DMS 273 treated with DMSO at 0.1 percent for 48 hours (cell line): ENCODE measurements around the gene NABP2.
"Not testable (repeated sequence)": the region's sequence is repeated elsewhere in the genome, so short reads cannot be mapped to it uniquely, and the experiment has no call there.

ENCODE experiments used
- DNase-seq: peaks from one replicate; lab custom pipeline; 2025; lab: John Stamatoyannopoulos, UW

NABP2 gene

GRCh38 chr12:56247923-56248322 is 23.8 kb downstream of the NABP2 start:
- DNase-seq: no peak

GRCh38 chr12:56248711-56249110 is 24.6 kb downstream of the NABP2 start:
- DNase-seq: no peak

DNA sequence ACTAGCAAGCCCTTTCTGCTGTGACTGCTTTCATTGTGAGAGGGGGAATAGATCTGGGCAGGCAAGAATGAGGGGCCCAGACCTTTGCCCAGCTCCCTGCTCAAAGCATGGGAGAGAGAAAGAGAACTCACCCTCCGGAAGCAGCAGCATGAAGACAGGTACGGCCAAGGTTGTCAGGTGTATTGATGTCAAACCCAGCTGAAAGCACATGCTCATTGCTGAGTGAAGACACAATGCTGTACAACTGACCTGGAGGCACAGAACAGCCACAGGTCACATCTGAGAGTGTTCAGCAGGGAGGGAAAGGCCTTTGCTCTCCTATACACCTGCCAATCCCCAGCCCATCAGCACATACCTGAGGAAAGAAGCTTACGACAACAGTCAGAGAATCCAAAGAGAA is 28.5 kb downstream of the NABP2 start:
- no peak for DNase-seq

- no peak for DNase-seq
Observed at GRCh38 chr12:56253091-56253490, 28.9 kb downstream of the NABP2 start.

- DNase-seq: no peak
Observed at GRCh38 chr12:56255671-56256070, 31.5 kb downstream of the NABP2 start.

- DNase-seq: no peak
Observed at GRCh38 chr12:56256326-56256960, 32.3 kb downstream of the NABP2 start.

DNA sequence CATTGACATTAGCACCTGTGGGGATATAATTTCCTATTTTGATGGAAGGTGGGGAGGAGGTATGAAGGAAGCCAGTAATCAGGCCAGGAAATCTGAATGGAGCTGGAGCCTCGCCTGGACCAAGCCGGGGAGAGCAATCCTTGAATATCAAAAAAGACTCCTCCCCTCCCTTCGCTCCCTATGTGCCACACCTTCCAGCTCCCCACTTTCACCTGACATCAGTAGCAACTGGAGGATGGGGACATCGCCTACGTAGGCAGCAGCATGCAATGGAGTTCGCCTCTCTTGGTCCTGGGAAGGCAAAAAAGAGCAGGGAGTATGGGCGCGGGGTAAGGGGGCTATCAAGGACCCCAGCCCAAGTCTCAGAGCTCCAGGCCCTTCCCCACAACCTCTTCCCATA is 32.9 kb downstream of the NABP2 start:
- no peak for DNase-seq

- no peak for DNase-seq
Observed at GRCh38 chr12:56257491-56258067, 33.4 kb downstream of the NABP2 start.

GRCh38 chr12:56258068-56258819 is 34.1 kb downstream of the NABP2 start, which contains the start of gene ANKRD52:
TSS of gene ANKRD52 (minus strand) at chr12:56258384. CDS start at chr12:56258269, 115 bp downstream.
- no peak for DNase-seq

DNA sequence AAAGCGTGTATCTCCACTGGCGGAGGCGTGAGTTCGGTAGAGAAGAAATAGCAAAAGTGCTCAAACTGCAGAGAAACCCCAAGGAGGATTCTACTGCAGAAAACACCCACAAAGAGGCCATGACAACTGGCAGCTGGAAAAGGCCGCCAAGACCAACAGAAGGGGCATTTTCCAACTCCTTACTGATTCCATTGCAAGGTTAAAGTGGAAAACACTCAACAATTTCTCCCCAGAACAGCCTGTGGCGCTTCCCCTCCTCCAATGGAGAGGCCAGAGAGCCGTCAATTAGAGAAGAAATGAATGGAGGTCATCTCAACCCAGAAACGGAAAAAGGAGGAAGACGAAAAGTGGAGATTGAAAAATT is 34.7 kb downstream of the NABP2 start:
- no peak for DNase-seq

- DNase-seq: no peak
Observed at GRCh38 chr12:56260380-56260779, 36.2 kb downstream of the NABP2 start.

DNA sequence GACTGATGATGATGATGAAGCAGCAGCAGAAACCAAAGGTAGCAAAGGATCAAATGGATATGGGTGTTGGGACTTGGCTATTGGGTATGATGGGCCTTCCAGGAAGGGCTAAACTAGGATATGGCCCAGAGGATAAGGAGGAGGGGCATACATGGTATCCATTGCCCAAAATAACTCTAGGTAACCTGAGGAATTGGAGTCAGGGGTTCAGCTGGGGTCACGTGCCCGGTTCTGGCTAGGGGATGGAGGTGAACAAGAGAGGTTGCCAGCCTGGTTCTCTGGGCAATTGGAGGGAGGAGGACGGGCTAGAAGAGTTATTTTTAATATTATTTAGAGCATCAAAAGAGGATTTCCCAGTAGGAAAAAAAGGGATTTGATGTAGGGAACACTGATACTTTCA is 36.8 kb downstream of the NABP2 start:
- no peak for DNase-seq

GRCh38 chr12:56261503-56262232 is 37.5 kb downstream of the NABP2 start:
- no peak for DNase-seq

DNA sequence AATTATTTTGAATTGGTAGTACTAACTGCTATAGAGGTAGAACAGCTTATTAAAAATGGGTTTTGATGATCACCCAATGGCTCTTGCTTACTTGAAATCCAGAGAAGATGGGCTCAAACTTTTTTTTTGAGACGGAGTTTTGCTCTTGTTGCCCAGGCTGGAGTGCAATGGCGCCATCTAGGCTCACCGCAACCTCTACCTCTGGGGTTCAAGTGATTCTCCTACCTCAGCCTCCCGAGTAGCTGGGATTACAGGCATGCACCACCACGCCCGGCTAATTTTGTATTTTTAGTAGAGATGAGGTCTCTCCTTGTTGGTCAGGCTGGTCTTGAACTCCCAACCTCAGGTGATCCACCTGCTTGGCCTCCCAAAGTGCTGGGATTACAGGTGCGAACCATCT is 38.8 kb downstream of the NABP2 start:
- not testable (repeated sequence) for DNase-seq

DNA sequence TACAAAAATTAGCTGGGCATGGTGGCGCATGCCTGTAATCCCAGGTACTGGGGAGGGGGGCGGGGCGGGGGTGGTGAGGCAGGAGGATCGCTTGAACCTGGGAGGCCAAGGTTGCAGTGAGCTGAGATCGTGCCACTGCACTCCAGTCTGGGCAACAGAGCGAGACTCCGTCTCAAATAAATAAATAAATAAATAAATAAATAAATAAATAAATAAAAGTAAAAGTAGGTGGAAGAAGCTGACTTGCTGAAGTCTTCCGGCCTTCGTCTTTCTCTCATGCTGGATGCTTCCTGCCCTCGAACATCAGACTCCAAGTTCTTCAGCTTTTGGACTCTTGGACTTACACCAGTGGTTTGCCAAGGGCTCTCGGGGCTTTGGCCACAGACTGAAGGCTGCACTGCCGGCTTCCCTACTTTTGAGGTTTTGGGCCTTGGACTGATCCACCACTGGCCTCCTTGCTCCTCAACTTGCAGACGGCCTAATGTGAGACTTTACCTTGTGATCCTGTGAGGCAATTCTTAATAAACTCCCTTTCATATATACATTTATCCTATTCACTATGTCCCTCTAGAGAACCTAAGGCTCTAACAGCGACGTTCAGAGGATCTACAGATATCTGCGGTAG is 42.0 kb downstream of the NABP2 start:
- not testable (repeated sequence) for DNase-seq

GRCh38 chr12:56266693-56267442 is 42.7 kb downstream of the NABP2 start, which contains the start of gene COQ10A:
TSS of gene COQ10A (plus strand) at chr12:56266942. CDS start at chr12:56267119, 177 bp downstream.
- DNase-seq: peak; percentile 79

- no peak for DNase-seq
Observed at GRCh38 chr12:56267443-56268071, 43.4 kb downstream of the NABP2 start.

- no peak for DNase-seq
Observed at GRCh38 chr12:56271031-56271430, 46.9 kb downstream of the NABP2 start.

DNA sequence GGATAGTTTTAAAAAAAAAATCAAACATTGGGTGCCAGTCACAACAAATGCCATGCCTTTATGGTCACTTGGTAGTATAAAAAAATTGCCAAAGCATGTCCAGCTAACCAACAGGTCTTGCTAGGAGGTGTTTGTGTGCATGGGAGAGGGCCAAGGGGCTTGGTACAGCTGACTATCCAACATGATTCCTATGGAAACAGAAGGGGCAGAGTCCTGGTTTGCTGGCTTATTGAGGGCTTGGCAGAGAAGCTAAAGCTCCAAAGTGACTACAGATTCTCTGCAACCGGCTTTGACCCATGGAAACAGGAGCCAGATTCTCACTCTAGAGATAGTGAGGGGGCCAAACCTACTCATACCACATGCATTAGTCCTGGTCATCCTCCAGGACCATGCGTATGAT is 48.3 kb downstream of the NABP2 start:
- DNase-seq: not testable (repeated sequence)

DNA sequence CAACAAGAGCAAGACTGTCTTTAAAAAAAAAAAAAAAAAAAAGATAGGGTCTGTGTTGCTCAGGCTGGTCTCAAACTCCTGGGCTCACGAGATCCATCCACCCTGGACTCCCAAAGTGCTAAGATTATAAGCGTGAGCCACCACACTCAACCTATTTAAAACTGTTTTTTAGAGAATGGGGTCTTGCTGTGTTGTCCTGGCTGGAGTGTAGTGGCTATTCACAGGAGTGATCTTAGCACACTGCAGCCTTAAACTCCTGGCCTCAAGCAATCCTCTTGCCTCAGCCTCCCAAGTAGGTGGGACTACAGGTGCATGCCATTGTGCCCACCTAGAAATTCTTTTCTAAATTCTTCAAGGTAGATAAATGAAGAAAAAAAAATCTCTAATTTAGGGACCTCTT is 50.2 kb downstream of the NABP2 start:
- DNase-seq: no peak

DNA sequence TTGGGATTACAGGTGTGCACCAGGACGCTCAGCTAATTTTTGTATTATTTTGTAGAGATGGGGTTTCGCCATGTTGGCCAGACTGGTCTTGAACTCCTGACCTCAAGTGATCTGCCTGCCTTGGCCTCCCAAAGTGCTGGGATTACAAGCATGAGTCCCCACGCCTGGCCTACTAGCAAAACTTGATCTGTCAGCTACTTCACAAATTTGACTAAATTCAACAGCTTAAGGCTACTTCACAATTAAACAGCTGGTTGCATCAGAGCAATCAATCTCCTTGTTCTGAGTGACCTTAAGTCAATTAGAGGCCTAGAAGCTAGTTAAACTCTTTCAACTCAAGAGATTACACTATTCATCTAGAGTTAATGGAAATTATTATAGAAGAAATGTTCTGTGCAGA is 54.8 kb downstream of the NABP2 start:
- no peak for DNase-seq
